GM18861 (cell line): ENCODE data around the gene ACP1.
"Not testable (repeated sequence)": the region's sequence is repeated elsewhere in the genome, so short reads cannot be mapped to it uniquely, and the experiment has no call there.

ENCODE experiments used
- ATAC-seq: cut with Tn5 transposase; IDR thresholded peaks from one replicate; pipeline ENCODE4 v1.9.1; 2021; ENCODE audit not compliant: unreplicated experiment

Gene ACP1

GRCh38 chr2:309148-309953, 44.6 kb downstream of the ACP1 start:
- ATAC-seq: no peak

- ATAC-seq: no peak
Observed at GRCh38 chr2:309954-310510, 45.3 kb downstream of the ACP1 start.

- no peak for ATAC-seq
Observed at GRCh38 chr2:310994-311393, 46.2 kb downstream of the ACP1 start.

GRCh38 chr2:313991-314390, 49.2 kb downstream of the ACP1 start:
- no peak for ATAC-seq

- ATAC-seq: no peak
Observed at GRCh38 chr2:314561-315336, 50.0 kb downstream of the ACP1 start.

GRCh38 chr2:315925-316324, 51.2 kb downstream of the ACP1 start:
- not testable (repeated sequence) for ATAC-seq

- ATAC-seq: no peak
Observed at GRCh38 chr2:316381-316780, 51.6 kb downstream of the ACP1 start.

GRCh38 chr2:317501-318424, 53.0 kb downstream of the ACP1 start:
- ATAC-seq: no peak

GRCh38 chr2:319059-319600, 54.4 kb downstream of the ACP1 start:
- ATAC-seq: no peak

GRCh38 chr2:320561-320960, 55.8 kb downstream of the ACP1 start:
- no peak for ATAC-seq

- ATAC-seq: no peak
Observed at GRCh38 chr2:322326-322725, 57.6 kb downstream of the ACP1 start.

- ATAC-seq: no peak
Observed at GRCh38 chr2:323035-323434, 58.3 kb downstream of the ACP1 start.
